GM23338 (cell line): Measurements from ENCODE around the gene RBKS. TPM values are rescaled to one million over a fixed set of nuclear protein-coding genes. Genes with fewer than 3 reads are reported as not detected.

Source experiments
- ATAC-seq: fragments of 200-7000 bp; cut with Tn5 transposase; 3 replicates; pipeline ENCODE4 v1.9.1; 2020
- DNase-seq: peaks from one replicate; pipeline ENCODE4 v3.0.0-alpha.2; 2015; ENCODE audit warnings: low spot score
- H2AFZ ChIP-seq: fragments of 200-600 bp; sonication (generic); 2 replicates; pipeline ENCODE4 v1.8.0; 2016; ENCODE audit warnings: antibody characterized with exemption, mild to moderate bottlenecking, moderate library complexity
- H3F3A ChIP-seq: fragments of 200-600 bp; sonication (generic); replicated peaks from 2 replicates; pipeline ENCODE4 v1.8.0; 2017; ENCODE audit warnings: antibody characterized with exemption, mixed run types, low read depth
- H3K27ac ChIP-seq: fragments of 200-600 bp; sonication (generic); 2 replicates; pipeline ENCODE4 v1.6.1; 2016; ENCODE audit warnings: low read depth
- H3K27me3 ChIP-seq: fragments of 200-600 bp; sonication (generic); 2 replicates; pipeline ENCODE4 v1.8.0; 2016; ENCODE audit warnings: mild to moderate bottlenecking, mixed run types, moderate library complexity; ENCODE audit not compliant: insufficient read depth
- H3K36me3 ChIP-seq: fragments of 200-600 bp; sonication (generic); 2 replicates; pipeline ENCODE4 v1.8.0; 2016; ENCODE audit warnings: mild to moderate bottlenecking; ENCODE audit not compliant: insufficient read depth
- H3K4me1 ChIP-seq: fragments of 200-600 bp; sonication (generic); 2 replicates; pipeline ENCODE4 v1.8.0; 2016; ENCODE audit warnings: mild to moderate bottlenecking, moderate library complexity; ENCODE audit not compliant: insufficient read depth
- H3K4me2 ChIP-seq: fragments of 200-600 bp; sonication (generic); 2 replicates; pipeline ENCODE4 v1.7.1; 2017; ENCODE audit warnings: mixed run types
- H3K4me3 ChIP-seq: fragments of 200-600 bp; sonication (generic); 2 replicates; pipeline ENCODE4 v1.6.1; 2016; ENCODE audit warnings: mixed run types
- H3K79me2 ChIP-seq: fragments of 200-600 bp; sonication (generic); replicated peaks from 2 replicates; pipeline ENCODE4 v1.8.0; 2017; ENCODE audit warnings: mild to moderate bottlenecking; ENCODE audit not compliant: insufficient read depth
- H3K9me2 ChIP-seq: fragments of 200-600 bp; sonication (generic); 2 replicates; pipeline ENCODE4 v1.8.0; 2017; ENCODE audit not compliant: insufficient read depth
- H4K20me1 ChIP-seq: fragments of 200-600 bp; sonication (generic); replicated peaks from 2 replicates; pipeline ENCODE4 v1.8.0; 2017; ENCODE audit warnings: mild to moderate bottlenecking; ENCODE audit not compliant: insufficient read depth
- H3K27ac Mint-ChIP-seq: 2 replicates; pipeline ENCODE4 v1.8.0; 2020; ENCODE audit warnings: inconsistent platforms, mild to moderate bottlenecking, moderate library complexity, mixed read lengths
- H3K27me3 Mint-ChIP-seq: 3 replicates; pipeline ENCODE4 v1.8.0; 2022; ENCODE audit warnings: low read depth, mild to moderate bottlenecking, moderate library complexity, mixed read lengths, inconsistent platforms; ENCODE audit not compliant: insufficient read depth, poor library complexity
- H3K36me3 Mint-ChIP-seq: 3 replicates; pipeline ENCODE4 v1.8.0; 2021; ENCODE audit warnings: low read depth, mild to moderate bottlenecking, inconsistent platforms, moderate library complexity, mixed read lengths
- H3K4me1 Mint-ChIP-seq: 3 replicates; pipeline ENCODE4 v1.8.0; 2020; ENCODE audit warnings: mild to moderate bottlenecking, inconsistent platforms, mixed read lengths
- H3K4me3 Mint-ChIP-seq: 3 replicates; pipeline ENCODE4 v1.8.0; 2021; ENCODE audit warnings: moderate library complexity, mild to moderate bottlenecking, inconsistent platforms, mixed read lengths
- H3K9me3 Mint-ChIP-seq: 3 replicates; pipeline ENCODE4 v1.8.0; 2020; ENCODE audit warnings: moderate library complexity, mild to moderate bottlenecking, inconsistent platforms, mixed read lengths
- CREB1 ChIP-seq: fragments of 250-450 bp; sonication (Bioruptor Pico); IDR thresholded peaks from 2 replicates; pipeline ENCODE4 v1.5.0; 2020; ENCODE audit warnings: low read depth, mild to moderate bottlenecking, moderate library complexity
- EZH2 ChIP-seq: fragments of 200-600 bp; sonication (generic); IDR thresholded peaks from one replicate; pipeline ENCODE4 v1.8.0; 2017; ENCODE audit warnings: antibody characterized with exemption, mild to moderate bottlenecking, low read depth; ENCODE audit not compliant: unreplicated experiment
- EZH2phosphoT487 ChIP-seq: fragments of 200-600 bp; sonication (generic); IDR thresholded peaks from one replicate; pipeline ENCODE4 v1.8.1; 2018; ENCODE audit warnings: antibody characterized with exemption; ENCODE audit not compliant: unreplicated experiment
- JUNB ChIP-seq: IDR thresholded peaks from one replicate; pipeline ENCODE4 v1.6.1; 2016; ENCODE audit warnings: antibody characterized with exemption; ENCODE audit not compliant: unreplicated experiment
- NANOG ChIP-seq: IDR thresholded peaks from 2 replicates; pipeline ENCODE4 v1.6.1; 2016; ENCODE audit warnings: antibody characterized with exemption, borderline replicate concordance
- POLR2AphosphoS5 ChIP-seq: IDR thresholded peaks from 2 replicates; pipeline ENCODE4 v1.6.1; 2016; ENCODE audit warnings: antibody characterized with exemption, low read depth
- STAT1 ChIP-seq: IDR thresholded peaks from one replicate; pipeline ENCODE4 v1.6.1; 2016; ENCODE audit warnings: antibody characterized with exemption; ENCODE audit not compliant: unreplicated experiment
- ZNF114 ChIP-seq: fragments of 250-450 bp; sonication (Bioruptor Pico); IDR thresholded peaks from 2 replicates; pipeline ENCODE4 v1.5.0; 2020; ENCODE audit warnings: mild to moderate bottlenecking, moderate library complexity
- ZNF331 ChIP-seq: fragments of 250-450 bp; sonication (Bioruptor Pico); IDR thresholded peaks from 2 replicates; pipeline ENCODE4 v1.5.0; 2020; ENCODE audit warnings: low read depth, mild to moderate bottlenecking, moderate library complexity
- polyA plus RNA-seq: library from polyadenylated mRNA; unstranded; fragments of >200 nt; fragmentation: Nextera tagmentation; extraction: Ambion mirVana; gene quantifications from 2 replicates; pipeline ENCODE4 v1.2.1, GENCODE V29; 2016
- total RNA-seq: library from RNA; depleted of rRNA; stranded (reverse); fragments of >200 nt; shearing (Covaris generic); gene quantifications from 2 replicates; pipeline ENCODE4 v1.2.3, GENCODE V29; 2014
- TF ChIP-seq, protein P1 (sequence below), 2 experiments: fragments of 200-600 bp in 1 of 2; sonication (generic) in 1 of 2; conservative IDR thresholded peaks; 2 replicates each; pipeline versions ENCODE4 v1.5.1 to v1.6.1; 2016 to 2017; ENCODE audit warnings: antibody characterized with exemption in 2 of 2, low read depth in 2 of 2, mild to moderate bottlenecking in 2 of 2, moderate library complexity in 1 of 2
- TF ChIP-seq, protein P2 (sequence below): IDR thresholded peaks from 2 replicates; pipeline ENCODE4 v1.6.1; 2016; ENCODE audit warnings: antibody characterized with exemption
- TF ChIP-seq, protein P3 (sequence below): IDR thresholded peaks from one replicate; pipeline ENCODE4 v1.6.1; 2018; ENCODE audit warnings: antibody characterized with exemption; ENCODE audit not compliant: unreplicated experiment
- TF ChIP-seq, protein P4 (sequence below): fragments of 250-450 bp; sonication (Bioruptor Pico); IDR thresholded peaks from 2 replicates; pipeline ENCODE4 v1.5.0; 2020; ENCODE audit warnings: mild to moderate bottlenecking, moderate library complexity

The RBKS gene
- total and polyA plus RNA-seq, 2 experiments from 2014 or later = 1.3 to 1.5 TPM

DNA sequence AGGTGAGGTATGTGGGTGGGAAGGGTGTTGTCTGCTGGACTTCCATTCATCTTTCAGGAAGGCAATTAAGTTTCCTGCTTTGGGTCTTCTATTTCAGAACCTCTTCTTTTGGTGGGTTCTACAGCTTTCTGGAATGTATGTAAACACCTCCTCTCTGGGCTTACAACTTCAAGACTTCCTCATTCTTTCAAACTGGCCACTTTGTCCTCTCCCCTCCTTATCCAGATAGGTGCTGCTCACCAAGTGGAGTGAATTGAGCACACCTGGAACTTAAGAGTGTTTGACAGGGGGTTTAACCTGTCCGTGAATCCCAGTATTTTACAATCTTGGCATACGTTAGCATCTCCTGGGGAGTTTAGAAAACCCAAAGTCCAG, 123.9 kb downstream of the RBKS start:
- H3K27ac ChIP-seq = no peak overlapping the region
- H3K27me3 ChIP-seq = no peaks in the 10 kb centered on the region
- Mint-ChIP-seq H3K27ac (no peak overlapping the region), H3K9me3 (no peaks in the 10 kb centered on the region), H3K4me3 (no peak overlapping the region; the same call in 2 of the 3 replicates), H3K4me1 (peaks cover 14% of the 10 kb centered on the region; the same call in 2 of the 3 replicates), H3K27me3 (peaks cover 11% of the 10 kb centered on the region), H3K36me3 (peaks cover 3% of the 10 kb centered on the region; the same call in 1 of the 3 replicates)
- ATAC-seq = no peak
- H3K9me2 ChIP-seq = no peaks in the 10 kb centered on the region
- no peaks in the 10 kb centered on the region for H3K36me3 ChIP-seq
- no peak for DNase-seq
- H3K4me1 ChIP-seq = peaks cover 4% of the 10 kb centered on the region; the same call in 1 of the 2 replicates
- no peak overlapping the region for H3K4me2 ChIP-seq
- no peak overlapping the region for H2AFZ ChIP-seq
- H3F3A ChIP-seq = no peaks in the 10 kb centered on the region
- TF ChIP-seq, protein P1, sequence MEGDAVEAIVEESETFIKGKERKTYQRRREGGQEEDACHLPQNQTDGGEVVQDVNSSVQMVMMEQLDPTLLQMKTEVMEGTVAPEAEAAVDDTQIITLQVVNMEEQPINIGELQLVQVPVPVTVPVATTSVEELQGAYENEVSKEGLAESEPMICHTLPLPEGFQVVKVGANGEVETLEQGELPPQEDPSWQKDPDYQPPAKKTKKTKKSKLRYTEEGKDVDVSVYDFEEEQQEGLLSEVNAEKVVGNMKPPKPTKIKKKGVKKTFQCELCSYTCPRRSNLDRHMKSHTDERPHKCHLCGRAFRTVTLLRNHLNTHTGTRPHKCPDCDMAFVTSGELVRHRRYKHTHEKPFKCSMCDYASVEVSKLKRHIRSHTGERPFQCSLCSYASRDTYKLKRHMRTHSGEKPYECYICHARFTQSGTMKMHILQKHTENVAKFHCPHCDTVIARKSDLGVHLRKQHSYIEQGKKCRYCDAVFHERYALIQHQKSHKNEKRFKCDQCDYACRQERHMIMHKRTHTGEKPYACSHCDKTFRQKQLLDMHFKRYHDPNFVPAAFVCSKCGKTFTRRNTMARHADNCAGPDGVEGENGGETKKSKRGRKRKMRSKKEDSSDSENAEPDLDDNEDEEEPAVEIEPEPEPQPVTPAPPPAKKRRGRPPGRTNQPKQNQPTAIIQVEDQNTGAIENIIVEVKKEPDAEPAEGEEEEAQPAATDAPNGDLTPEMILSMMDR (conservative IDR thresholded peaks at IDR 0.05; ENCODE audit: low read depth in 2 of 2) = no peak
- TF ChIP-seq EZH2phosphoT487 (no peak), POLR2AphosphoS5 (no peak), ZNF331 (CRISPR knock-in tag) (no peak), NANOG (no peak), CREB1 (CRISPR knock-in tag) (no peak), ZNF114 (no peak), EZH2 (no peak), STAT1 (no peak), JUNB (no peak)
- TF ChIP-seq, protein P2, sequence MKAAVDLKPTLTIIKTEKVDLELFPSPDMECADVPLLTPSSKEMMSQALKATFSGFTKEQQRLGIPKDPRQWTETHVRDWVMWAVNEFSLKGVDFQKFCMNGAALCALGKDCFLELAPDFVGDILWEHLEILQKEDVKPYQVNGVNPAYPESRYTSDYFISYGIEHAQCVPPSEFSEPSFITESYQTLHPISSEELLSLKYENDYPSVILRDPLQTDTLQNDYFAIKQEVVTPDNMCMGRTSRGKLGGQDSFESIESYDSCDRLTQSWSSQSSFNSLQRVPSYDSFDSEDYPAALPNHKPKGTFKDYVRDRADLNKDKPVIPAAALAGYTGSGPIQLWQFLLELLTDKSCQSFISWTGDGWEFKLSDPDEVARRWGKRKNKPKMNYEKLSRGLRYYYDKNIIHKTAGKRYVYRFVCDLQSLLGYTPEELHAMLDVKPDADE = no peak
- TF ChIP-seq, protein P3, sequence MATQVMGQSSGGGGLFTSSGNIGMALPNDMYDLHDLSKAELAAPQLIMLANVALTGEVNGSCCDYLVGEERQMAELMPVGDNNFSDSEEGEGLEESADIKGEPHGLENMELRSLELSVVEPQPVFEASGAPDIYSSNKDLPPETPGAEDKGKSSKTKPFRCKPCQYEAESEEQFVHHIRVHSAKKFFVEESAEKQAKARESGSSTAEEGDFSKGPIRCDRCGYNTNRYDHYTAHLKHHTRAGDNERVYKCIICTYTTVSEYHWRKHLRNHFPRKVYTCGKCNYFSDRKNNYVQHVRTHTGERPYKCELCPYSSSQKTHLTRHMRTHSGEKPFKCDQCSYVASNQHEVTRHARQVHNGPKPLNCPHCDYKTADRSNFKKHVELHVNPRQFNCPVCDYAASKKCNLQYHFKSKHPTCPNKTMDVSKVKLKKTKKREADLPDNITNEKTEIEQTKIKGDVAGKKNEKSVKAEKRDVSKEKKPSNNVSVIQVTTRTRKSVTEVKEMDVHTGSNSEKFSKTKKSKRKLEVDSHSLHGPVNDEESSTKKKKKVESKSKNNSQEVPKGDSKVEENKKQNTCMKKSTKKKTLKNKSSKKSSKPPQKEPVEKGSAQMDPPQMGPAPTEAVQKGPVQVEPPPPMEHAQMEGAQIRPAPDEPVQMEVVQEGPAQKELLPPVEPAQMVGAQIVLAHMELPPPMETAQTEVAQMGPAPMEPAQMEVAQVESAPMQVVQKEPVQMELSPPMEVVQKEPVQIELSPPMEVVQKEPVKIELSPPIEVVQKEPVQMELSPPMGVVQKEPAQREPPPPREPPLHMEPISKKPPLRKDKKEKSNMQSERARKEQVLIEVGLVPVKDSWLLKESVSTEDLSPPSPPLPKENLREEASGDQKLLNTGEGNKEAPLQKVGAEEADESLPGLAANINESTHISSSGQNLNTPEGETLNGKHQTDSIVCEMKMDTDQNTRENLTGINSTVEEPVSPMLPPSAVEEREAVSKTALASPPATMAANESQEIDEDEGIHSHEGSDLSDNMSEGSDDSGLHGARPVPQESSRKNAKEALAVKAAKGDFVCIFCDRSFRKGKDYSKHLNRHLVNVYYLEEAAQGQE = no peak
- TF ChIP-seq, protein P4, sequence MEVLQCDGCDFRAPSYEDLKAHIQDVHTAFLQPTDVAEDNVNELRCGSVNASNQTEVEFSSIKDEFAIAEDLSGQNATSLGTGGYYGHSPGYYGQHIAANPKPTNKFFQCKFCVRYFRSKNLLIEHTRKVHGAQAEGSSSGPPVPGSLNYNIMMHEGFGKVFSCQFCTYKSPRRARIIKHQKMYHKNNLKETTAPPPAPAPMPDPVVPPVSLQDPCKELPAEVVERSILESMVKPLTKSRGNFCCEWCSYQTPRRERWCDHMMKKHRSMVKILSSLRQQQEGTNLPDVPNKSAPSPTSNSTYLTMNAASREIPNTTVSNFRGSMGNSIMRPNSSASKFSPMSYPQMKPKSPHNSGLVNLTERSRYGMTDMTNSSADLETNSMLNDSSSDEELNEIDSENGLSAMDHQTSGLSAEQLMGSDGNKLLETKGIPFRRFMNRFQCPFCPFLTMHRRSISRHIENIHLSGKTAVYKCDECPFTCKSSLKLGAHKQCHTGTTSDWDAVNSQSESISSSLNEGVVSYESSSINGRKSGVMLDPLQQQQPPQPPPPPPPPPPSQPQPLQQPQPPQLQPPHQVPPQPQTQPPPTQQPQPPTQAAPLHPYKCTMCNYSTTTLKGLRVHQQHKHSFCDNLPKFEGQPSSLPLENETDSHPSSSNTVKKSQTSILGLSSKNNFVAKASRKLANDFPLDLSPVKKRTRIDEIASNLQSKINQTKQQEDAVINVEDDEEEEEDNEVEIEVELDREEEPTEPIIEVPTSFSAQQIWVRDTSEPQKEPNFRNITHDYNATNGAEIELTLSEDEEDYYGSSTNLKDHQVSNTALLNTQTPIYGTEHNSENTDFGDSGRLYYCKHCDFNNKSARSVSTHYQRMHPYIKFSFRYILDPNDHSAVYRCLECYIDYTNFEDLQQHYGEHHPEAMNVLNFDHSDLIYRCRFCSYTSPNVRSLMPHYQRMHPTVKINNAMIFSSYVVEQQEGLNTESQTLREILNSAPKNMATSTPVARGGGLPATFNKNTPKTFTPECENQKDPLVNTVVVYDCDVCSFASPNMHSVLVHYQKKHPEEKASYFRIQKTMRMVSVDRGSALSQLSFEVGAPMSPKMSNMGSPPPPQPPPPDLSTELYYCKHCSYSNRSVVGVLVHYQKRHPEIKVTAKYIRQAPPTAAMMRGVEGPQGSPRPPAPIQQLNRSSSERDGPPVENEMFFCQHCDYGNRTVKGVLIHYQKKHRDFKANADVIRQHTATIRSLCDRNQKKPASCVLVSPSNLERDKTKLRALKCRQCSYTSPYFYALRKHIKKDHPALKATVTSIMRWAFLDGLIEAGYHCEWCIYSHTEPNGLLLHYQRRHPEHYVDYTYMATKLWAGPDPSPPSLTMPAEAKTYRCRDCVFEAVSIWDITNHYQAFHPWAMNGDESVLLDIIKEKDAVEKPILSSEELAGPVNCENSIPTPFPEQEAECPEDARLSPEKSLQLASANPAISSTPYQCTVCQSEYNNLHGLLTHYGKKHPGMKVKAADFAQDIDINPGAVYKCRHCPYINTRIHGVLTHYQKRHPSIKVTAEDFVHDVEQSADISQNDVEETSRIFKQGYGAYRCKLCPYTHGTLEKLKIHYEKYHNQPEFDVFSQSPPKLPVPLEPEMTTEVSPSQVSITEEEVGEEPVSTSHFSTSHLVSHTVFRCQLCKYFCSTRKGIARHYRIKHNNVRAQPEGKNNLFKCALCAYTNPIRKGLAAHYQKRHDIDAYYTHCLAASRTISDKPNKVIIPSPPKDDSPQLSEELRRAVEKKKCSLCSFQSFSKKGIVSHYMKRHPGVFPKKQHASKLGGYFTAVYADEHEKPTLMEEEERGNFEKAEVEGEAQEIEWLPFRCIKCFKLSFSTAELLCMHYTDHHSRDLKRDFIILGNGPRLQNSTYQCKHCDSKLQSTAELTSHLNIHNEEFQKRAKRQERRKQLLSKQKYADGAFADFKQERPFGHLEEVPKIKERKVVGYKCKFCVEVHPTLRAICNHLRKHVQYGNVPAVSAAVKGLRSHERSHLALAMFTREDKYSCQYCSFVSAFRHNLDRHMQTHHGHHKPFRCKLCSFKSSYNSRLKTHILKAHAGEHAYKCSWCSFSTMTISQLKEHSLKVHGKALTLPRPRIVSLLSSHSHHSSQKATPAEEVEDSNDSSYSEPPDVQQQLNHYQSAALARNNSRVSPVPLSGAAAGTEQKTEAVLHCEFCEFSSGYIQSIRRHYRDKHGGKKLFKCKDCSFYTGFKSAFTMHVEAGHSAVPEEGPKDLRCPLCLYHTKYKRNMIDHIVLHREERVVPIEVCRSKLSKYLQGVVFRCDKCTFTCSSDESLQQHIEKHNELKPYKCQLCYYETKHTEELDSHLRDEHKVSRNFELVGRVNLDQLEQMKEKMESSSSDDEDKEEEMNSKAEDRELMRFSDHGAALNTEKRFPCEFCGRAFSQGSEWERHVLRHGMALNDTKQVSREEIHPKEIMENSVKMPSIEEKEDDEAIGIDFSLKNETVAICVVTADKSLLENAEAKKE = no peak
- H4K20me1 ChIP-seq = no peaks in the 10 kb centered on the region; the same call in 1 of the 2 replicates
- no peak overlapping the region for H3K4me3 ChIP-seq
- no peaks in the 10 kb centered on the region for H3K79me2 ChIP-seq
